ENCODE results near the gene PDIK1L. TPM values are rescaled to one million over a fixed set of nuclear protein-coding genes. Genes with fewer than 3 reads are reported as not detected.

Gene PDIK1L
- total and polyA plus RNA-seq, 9 of the 15 experiments (the other 6 are each of a cell fraction or from before 2014, with no cell fraction given): 12.8 to 30.2 (median 21.5) TPM

DNA sequence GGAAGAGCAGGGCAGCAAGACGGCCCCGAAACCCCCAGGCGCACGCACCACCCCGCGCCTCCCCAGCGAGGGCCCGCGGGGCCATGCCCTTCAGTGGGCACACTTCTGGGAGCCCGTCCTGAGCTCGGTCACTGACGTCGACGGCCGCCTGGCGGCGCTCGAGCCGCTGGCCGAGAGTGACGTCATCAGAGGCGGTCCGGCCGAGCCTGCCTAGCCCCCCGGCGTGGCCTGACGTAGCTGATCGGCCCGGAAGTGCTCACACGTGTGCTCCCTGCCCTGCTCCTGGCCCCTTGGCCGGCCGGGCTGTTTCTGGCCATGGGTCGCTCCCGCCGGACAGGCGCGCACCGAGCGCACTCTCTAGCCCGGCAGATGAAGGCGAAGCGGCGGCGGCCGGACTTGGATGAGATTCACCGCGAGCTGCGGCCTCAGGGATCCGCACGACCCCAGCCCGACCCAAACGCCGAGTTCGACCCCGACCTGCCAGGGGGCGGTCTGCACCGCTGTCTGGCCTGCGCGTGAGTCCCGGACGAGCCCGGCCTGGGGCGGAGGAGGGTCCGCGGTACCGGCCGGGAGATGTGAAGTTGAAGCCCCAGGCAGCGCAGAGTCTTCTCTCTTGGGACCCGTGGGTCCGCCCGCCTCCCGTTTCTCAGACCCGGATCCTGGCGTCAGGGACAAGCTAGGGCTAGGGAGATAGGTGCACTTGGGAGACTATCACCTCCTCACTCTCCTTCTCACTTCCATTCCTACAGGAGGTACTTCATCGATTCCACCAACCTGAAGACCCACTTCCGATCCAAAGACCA, 58.2 kb downstream of the PDIK1L start, which contains the start of gene ZNF593 (continued):
- TF ChIP-seq MEF2A (IDR thresholded peaks at IDR 0.05; ENCODE audit: control insufficient read depth, low read depth, low read length) (no peak), SAFB (IDR thresholded peaks at IDR 0.05; ENCODE audit: borderline replicate concordance, low read depth, low read length) (0 out of 2 replicates have a peak, but pooled peaks have one; percentile 25), SMARCC2 (IDR thresholded peaks at IDR 0.05; ENCODE audit: low read depth) (no peak), ESRRB (CRISPR knock-in tag; IDR thresholded peaks at IDR 0.05; ENCODE audit: borderline replicate concordance) (no peak)
- TF ChIP-seq, protein P1, sequence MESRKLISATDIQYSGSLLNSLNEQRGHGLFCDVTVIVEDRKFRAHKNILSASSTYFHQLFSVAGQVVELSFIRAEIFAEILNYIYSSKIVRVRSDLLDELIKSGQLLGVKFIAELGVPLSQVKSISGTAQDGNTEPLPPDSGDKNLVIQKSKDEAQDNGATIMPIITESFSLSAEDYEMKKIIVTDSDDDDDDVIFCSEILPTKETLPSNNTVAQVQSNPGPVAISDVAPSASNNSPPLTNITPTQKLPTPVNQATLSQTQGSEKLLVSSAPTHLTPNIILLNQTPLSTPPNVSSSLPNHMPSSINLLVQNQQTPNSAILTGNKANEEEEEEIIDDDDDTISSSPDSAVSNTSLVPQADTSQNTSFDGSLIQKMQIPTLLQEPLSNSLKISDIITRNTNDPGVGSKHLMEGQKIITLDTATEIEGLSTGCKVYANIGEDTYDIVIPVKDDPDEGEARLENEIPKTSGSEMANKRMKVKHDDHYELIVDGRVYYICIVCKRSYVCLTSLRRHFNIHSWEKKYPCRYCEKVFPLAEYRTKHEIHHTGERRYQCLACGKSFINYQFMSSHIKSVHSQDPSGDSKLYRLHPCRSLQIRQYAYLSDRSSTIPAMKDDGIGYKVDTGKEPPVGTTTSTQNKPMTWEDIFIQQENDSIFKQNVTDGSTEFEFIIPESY (CRISPR knock-in tag; IDR thresholded peaks at IDR 0.05): peak; percentile 86
- TF ChIP-seq, protein P2, sequence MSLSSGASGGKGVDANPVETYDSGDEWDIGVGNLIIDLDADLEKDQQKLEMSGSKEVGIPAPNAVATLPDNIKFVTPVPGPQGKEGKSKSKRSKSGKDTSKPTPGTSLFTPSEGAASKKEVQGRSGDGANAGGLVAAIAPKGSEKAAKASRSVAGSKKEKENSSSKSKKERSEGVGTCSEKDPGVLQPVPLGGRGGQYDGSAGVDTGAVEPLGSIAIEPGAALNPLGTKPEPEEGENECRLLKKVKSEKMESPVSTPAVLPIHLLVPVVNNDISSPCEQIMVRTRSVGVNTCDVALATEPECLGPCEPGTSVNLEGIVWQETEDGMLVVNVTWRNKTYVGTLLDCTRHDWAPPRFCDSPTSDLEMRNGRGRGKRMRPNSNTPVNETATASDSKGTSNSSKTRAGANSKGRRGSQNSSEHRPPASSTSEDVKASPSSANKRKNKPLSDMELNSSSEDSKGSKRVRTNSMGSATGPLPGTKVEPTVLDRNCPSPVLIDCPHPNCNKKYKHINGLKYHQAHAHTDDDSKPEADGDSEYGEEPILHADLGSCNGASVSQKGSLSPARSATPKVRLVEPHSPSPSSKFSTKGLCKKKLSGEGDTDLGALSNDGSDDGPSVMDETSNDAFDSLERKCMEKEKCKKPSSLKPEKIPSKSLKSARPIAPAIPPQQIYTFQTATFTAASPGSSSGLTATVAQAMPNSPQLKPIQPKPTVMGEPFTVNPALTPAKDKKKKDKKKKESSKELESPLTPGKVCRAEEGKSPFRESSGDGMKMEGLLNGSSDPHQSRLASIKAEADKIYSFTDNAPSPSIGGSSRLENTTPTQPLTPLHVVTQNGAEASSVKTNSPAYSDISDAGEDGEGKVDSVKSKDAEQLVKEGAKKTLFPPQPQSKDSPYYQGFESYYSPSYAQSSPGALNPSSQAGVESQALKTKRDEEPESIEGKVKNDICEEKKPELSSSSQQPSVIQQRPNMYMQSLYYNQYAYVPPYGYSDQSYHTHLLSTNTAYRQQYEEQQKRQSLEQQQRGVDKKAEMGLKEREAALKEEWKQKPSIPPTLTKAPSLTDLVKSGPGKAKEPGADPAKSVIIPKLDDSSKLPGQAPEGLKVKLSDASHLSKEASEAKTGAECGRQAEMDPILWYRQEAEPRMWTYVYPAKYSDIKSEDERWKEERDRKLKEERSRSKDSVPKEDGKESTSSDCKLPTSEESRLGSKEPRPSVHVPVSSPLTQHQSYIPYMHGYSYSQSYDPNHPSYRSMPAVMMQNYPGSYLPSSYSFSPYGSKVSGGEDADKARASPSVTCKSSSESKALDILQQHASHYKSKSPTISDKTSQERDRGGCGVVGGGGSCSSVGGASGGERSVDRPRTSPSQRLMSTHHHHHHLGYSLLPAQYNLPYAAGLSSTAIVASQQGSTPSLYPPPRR (CRISPR knock-in tag; IDR thresholded peaks at IDR 0.05; ENCODE audit: borderline replicate concordance): 0 out of 2 replicates have a peak, but pooled peaks have one; percentile 41
- TF ChIP-seq, protein P3, sequence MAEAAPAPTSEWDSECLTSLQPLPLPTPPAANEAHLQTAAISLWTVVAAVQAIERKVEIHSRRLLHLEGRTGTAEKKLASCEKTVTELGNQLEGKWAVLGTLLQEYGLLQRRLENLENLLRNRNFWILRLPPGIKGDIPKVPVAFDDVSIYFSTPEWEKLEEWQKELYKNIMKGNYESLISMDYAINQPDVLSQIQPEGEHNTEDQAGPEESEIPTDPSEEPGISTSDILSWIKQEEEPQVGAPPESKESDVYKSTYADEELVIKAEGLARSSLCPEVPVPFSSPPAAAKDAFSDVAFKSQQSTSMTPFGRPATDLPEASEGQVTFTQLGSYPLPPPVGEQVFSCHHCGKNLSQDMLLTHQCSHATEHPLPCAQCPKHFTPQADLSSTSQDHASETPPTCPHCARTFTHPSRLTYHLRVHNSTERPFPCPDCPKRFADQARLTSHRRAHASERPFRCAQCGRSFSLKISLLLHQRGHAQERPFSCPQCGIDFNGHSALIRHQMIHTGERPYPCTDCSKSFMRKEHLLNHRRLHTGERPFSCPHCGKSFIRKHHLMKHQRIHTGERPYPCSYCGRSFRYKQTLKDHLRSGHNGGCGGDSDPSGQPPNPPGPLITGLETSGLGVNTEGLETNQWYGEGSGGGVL (CRISPR knock-in tag; IDR thresholded peaks at IDR 0.05): no peak
- TF ChIP-seq, protein P4, sequence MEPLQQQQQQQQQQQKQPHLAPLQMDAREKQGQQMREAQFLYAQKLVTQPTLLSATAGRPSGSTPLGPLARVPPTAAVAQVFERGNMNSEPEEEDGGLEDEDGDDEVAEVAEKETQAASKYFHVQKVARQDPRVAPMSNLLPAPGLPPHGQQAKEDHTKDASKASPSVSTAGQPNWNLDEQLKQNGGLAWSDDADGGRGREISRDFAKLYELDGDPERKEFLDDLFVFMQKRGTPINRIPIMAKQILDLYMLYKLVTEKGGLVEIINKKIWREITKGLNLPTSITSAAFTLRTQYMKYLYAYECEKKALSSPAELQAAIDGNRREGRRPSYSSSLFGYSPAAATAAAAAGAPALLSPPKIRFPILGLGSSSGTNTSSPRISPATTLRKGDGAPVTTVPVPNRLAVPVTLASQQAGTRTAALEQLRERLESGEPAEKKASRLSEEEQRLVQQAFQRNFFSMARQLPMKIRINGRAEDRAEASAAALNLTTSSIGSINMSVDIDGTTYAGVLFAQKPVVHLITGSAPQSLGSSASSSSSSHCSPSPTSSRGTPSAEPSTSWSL (CRISPR knock-in tag; IDR thresholded peaks at IDR 0.05; ENCODE audit: borderline replicate concordance): no peak; the same call in 1 of the 2 replicates
- TF ChIP-seq, protein P5, sequence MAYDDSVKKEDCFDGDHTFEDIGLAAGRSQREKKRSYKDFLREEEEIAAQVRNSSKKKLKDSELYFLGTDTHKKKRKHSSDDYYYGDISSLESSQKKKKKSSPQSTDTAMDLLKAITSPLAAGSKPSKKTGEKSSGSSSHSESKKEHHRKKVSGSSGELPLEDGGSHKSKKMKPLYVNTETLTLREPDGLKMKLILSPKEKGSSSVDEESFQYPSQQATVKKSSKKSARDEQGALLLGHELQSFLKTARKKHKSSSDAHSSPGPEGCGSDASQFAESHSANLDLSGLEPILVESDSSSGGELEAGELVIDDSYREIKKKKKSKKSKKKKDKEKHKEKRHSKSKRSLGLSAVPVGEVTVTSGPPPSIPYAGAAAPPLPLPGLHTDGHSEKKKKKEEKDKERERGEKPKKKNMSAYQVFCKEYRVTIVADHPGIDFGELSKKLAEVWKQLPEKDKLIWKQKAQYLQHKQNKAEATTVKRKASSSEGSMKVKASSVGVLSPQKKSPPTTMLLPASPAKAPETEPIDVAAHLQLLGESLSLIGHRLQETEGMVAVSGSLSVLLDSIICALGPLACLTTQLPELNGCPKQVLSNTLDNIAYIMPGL (CRISPR knock-in tag; IDR thresholded peaks at IDR 0.05): no peak
